Gastroesophageal sphincter (tissue), 4 donors: ENCODE results near the gene CAPZA3. TPM values are rescaled to one million over a fixed set of nuclear protein-coding genes. Genes with fewer than 3 reads are reported as not detected.

Experiments
- ATAC-seq: fragments of 150-250 bp; one replicate; pipeline ENCODE4 v1.9.1; 2016; ENCODE audit warnings: mild to moderate bottlenecking, moderate library complexity
- H3K27ac ChIP-seq, 4 donors: fragments of 200-600 bp; sonication (generic) in 3 of 4; 1 replicate in 3 of 4; 2 replicates in 1 of 4; pipeline ENCODE4 v1.5.1; 2016 to 2019
- H3K27me3 ChIP-seq: fragments of 200-600 bp; sonication (generic); one replicate; pipeline ENCODE4 v1.5.1; 2019
- H3K36me3 ChIP-seq, 2 donors: fragments of 200-600 bp; sonication (generic); one replicate each; pipeline ENCODE4 v1.5.1; 2019; ENCODE audit warnings: control low read depth in 1 of 2
- H3K4me1 ChIP-seq, 3 donors: fragments of 200-600 bp; sonication (generic); 1 replicate in 2 of 3; 2 replicates in 1 of 3; pipeline ENCODE4 v1.5.1; 2016 to 2019; ENCODE audit warnings: control low read depth in 2 of 3
- H3K4me3 ChIP-seq, 2 donors: fragments of 200-600 bp; sonication (generic); one replicate each; pipeline ENCODE4 v1.5.1; 2019; ENCODE audit warnings: mild to moderate bottlenecking in 1 of 2, moderate library complexity in 1 of 2
- H3K9me3 ChIP-seq, 3 donors: fragments of 200-600 bp; sonication (generic); one replicate each; pipeline ENCODE4 v1.5.1; 2017 to 2019; ENCODE audit warnings: control low read depth in 2 of 3
- CTCF ChIP-seq, 4 experiments: fragments of 200-600 bp in 2 of 4; fragments of 450-650 bp in 2 of 4; sonication (generic) in 1 of 4; IDR thresholded peaks; one replicate each; pipeline ENCODE4 v1.5.1; 2017 to 2019; ENCODE audit warnings: antibody characterized with exemption in 4 of 4, mild to moderate bottlenecking in 2 of 4, moderate library complexity in 2 of 4
- EP300 ChIP-seq: sonication (generic); formaldehyde crosslinking; IDR thresholded peaks from one replicate; pipeline ENCODE4 v1.6.1; 2017; ENCODE audit warnings: antibody characterized with exemption, mild to moderate bottlenecking
- POLR2A ChIP-seq, 2 donors: fragments of 450-650 bp; IDR thresholded peaks; one replicate each; pipeline ENCODE4 v1.6.1; 2017; ENCODE audit warnings: antibody characterized with exemption in 2 of 2, mild to moderate bottlenecking in 2 of 2, moderate library complexity in 1 of 2
- POLR2AphosphoS5 ChIP-seq: sonication (generic); formaldehyde crosslinking; IDR thresholded peaks from one replicate; pipeline ENCODE4 v1.6.1; 2017; ENCODE audit warnings: antibody characterized with exemption
- WGBS, 2 donors: methylation state at CpG; one replicate each; pipeline ENCODE4 v1.1.5; 2018; ENCODE audit warnings: low coverage in 1 of 2; 5-methylcytosine and 5-hydroxymethylcytosine counted together
- total RNA-seq, 4 donors: library from RNA; depleted of rRNA; stranded (reverse); fragments of >200 nt; gene quantifications; one replicate each; pipeline ENCODE4 v1.1.0, GENCODE V29; 2016

The CAPZA3 gene
- total RNA-seq, 4 donors from 2014 or later: not detected

GRCh38 chr12:18718462-18718861 lies 19.5 kb upstream of the CAPZA3 start:
- no peak overlapping the region for H3K27ac ChIP-seq
- TF ChIP-seq POLR2AphosphoS5 (no peak), CTCF (IDR thresholded peaks at IDR 0.05) (no peak), POLR2A (IDR thresholded peaks at IDR 0.05) (no peak), EP300 (no peak)
- no peak overlapping the region for H3K4me3 ChIP-seq
- no peaks in the 10 kb centered on the region for H3K36me3 ChIP-seq
- no peaks in the 10 kb centered on the region for H3K27me3 ChIP-seq
- H3K4me1 ChIP-seq: no peaks in the 10 kb centered on the region
- ATAC-seq: no peak
- no peaks in the 10 kb centered on the region for H3K9me3 ChIP-seq

GRCh38 chr12:18719922-18720510 lies 17.9 kb upstream of the CAPZA3 start:
- no peaks in the 10 kb centered on the region for H3K36me3 ChIP-seq

DNA sequence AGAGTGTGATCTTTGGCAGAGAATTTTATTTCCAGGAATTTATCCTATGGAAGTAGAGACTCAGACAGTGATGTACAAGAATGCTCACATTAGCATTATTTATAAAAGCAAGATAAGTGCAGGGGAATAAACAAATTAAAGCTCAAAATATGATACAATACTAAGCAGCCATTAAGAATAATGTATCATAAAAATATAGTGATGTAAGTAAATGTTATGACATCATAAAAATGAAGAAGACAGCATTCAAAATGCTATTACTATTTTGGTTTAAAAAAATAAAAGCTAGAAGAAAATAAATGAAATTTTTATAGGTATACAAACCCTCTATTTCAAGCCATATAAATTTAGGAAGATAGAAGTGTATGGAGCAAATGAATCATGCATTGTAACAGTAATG lies 17.2 kb upstream of the CAPZA3 start:
- Histone ChIP-seq H3K9me3 (no peaks in the 10 kb centered on the region), H3K27me3 (no peaks in the 10 kb centered on the region), H3K4me1 (no peaks in the 10 kb centered on the region), H3K4me3 (no peak overlapping the region), H3K36me3 (no peaks in the 10 kb centered on the region), H3K27ac (no peak overlapping the region)
- TF ChIP-seq CTCF (IDR thresholded peaks at IDR 0.05) (no peak), EP300 (no peak), POLR2AphosphoS5 (no peak), POLR2A (IDR thresholded peaks at IDR 0.05) (no peak)
- no peak for ATAC-seq

More at GRCh38 chr12:18719922-18720510, 17.9 kb upstream of the CAPZA3 start:
- no peaks in the 10 kb centered on the region for H3K4me1 ChIP-seq
- no peak overlapping the region for H3K4me3 ChIP-seq
- H3K27me3 ChIP-seq: no peaks in the 10 kb centered on the region
- no peak for TF ChIP-seq POLR2A (IDR thresholded peaks at IDR 0.05)
- no peak for TF ChIP-seq POLR2AphosphoS5
- TF ChIP-seq CTCF (IDR thresholded peaks at IDR 0.05): no peak
- no peak overlapping the region for H3K27ac ChIP-seq
- ATAC-seq: no peak
- H3K9me3 ChIP-seq: no peaks in the 10 kb centered on the region
- WGBS, 2 donors: 72 to 83% methylated on average over 3 of the region's 3 CpGs

GRCh38 chr12:18721452-18721851 lies 16.5 kb upstream of the CAPZA3 start:
- Histone ChIP-seq H3K4me1 (no peaks in the 10 kb centered on the region), H3K27ac (no peak overlapping the region), H3K4me3 (no peak overlapping the region), H3K27me3 (no peaks in the 10 kb centered on the region), H3K36me3 (no peaks in the 10 kb centered on the region), H3K9me3 (no peaks in the 10 kb centered on the region)
- TF ChIP-seq POLR2A (IDR thresholded peaks at IDR 0.05) (no peak), CTCF (IDR thresholded peaks at IDR 0.05) (no peak), EP300 (no peak), POLR2AphosphoS5 (no peak)
- no peak for ATAC-seq
- 60 to 95% methylated on average over 1 of the region's 1 CpG for WGBS, 2 donors

DNA sequence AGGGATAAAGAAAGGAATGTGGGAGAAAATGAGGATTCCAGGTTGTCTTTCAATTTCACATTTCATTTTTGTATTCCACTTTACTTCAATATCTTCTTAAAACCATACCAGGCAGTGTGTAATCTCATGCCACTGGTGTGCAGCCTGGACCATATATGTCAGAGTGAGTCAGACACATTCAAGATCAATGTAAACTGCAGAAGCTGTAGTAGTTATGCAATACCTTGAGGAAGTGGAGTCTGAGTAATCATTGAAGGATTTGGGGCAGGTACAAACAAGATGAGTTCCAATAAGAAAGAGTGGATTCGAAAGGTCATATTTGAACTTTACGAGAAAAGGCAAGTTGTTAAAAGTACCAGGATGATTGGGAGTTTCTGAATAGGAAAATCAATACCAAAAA lies 14.2 kb upstream of the CAPZA3 start:
- H3K4me3 ChIP-seq: no peak overlapping the region
- no peak overlapping the region for H3K27ac ChIP-seq
- no peaks in the 10 kb centered on the region for H3K27me3 ChIP-seq
- H3K9me3 ChIP-seq: no peaks in the 10 kb centered on the region
- TF ChIP-seq POLR2AphosphoS5: no peak
- TF ChIP-seq EP300: no peak
- TF ChIP-seq POLR2A (IDR thresholded peaks at IDR 0.05): no peak
- TF ChIP-seq CTCF (IDR thresholded peaks at IDR 0.05): no peak
- WGBS, 2 donors: 97 to 100% methylated on average over 2 of the region's 2 CpGs
- no peaks in the 10 kb centered on the region for H3K4me1 ChIP-seq
- no peak for ATAC-seq
- H3K36me3 ChIP-seq: no peaks in the 10 kb centered on the region
